NCI-H2196 (cell line): ENCODE results near the gene SYNGR1.
"Not testable (repeated sequence)": the region's sequence is repeated elsewhere in the genome, so short reads cannot be mapped to it uniquely, and the experiment has no call there.

Source experiments
- DNase-seq: peaks from one replicate; lab custom pipeline; 2025; ENCODE audit not compliant: unreplicated experiment; lab: John Stamatoyannopoulos, UW

The SYNGR1 gene

DNA sequence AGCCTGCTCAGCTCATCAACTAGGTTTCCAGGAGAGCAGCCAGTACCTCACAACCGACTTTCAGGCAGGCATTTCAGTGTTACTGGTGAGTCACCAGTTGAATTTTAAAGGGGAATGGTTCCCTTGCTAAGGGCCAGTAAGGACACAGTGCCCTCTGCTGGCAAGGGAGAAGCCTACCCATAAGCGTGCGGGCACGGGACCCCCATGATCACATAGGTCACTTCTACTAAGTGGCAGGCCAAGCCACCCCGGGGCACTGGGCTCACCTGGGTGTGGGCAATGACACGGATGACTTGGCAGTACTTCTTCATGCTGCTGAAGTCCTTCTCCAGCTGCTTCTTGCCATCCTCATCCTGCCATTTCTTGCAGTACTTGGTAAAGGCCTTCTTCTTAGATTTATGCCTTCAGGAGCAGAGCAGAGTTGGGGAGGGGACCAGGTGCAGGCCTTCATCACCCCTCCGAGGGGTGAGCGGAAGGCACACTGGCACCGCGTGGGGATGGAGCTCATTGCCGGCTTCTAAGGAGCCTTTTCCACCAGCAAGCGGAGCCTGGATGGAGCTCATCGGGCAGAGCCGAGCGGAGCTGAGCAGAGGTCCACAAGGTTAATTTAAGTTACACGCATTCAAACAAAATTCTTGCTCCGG lies 33.2 kb upstream of the SYNGR1 start:
- DNase-seq, result peak; percentile 63

DNA sequence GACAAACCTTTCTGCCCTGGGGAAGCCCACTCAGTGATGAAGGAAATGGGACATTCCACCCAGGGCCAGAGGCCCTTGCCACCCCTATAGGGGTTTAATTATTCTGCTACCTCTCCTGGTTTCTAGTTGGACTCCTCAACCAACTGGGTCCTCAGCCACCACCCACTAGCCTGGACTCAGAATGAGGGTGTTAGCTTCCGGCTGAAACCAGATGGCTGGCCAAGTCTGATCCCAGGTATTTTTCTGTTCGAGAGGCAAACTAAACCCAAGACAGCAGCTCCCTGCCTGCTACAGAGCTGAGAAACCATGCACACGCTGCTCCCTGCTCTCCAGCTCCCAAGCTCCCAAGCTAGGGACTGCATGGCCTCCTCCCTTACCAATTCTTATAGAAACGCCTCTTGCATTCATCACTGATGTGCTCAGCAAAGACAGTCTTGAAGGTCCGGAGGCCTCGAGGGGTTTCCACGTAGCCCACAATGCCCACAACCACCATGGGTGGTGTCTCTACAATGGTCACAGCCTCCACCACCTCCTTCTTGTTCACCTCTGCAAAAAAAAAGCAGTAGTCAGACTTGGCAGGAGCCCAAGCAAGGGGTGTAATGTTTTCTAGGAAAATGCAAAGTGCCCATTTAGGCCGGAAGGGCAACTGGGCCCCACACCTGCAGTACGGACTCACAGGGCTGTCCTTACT lies 32.6 kb upstream of the SYNGR1 start:
- DNase-seq, result no peak

GRCh38 chr22:39317775-39318506 lies 31.9 kb upstream of the SYNGR1 start:
- DNase-seq, result peak; percentile 9

GRCh38 chr22:39318507-39319283 lies 31.1 kb upstream of the SYNGR1 start:
- no peak for DNase-seq

- DNase-seq, result peak; percentile 85
Observed at GRCh38 chr22:39319284-39320022, 30.3 kb upstream of the SYNGR1 start, which contains the start of gene RPL3. RPL3 (minus strand) TSS chr22:39319623; CDS start chr22:39319597, 26 bp downstream.

GRCh38 chr22:39320616-39321029 lies 29.2 kb upstream of the SYNGR1 start:
- not testable (repeated sequence) for DNase-seq

GRCh38 chr22:39325392-39325932 lies 24.3 kb upstream of the SYNGR1 start:
- DNase-seq, result no peak

DNA sequence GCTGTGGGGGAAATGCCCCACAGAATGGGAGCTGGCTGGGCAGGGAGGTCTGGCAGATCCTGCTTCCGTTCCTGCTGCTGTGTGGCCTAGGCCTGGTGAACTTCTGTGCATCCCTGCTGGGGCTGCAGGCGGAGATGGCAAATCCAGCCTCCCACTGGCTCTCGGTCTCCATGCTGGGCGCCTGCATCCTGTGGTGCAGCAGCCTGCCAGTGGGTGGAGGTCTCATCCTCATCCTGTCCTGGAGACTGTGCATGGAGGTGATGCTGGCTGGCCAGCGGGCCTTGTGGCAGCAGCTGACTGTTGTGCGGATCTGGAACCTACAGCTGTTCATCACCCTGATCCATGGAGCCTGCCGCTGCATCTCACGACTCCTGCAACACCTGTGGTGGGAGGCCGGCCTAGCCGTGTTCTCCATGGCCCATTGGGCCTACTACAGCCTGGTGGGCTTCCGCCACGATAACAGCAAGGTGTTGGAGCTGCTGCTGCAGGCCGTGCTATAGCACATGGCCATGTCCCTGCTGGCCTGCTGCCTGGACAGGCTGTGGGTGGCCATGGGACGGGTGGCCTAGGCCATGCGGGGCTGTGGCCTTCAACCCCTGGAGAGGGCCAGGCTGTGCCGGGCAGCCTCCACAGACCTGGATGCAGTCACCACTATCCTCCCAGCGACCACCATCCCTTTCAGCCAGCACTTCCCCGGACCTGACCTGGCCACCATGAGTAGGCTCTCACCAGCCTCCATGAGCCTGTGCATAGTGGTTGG lies 21.6 kb upstream of the SYNGR1 start:
- DNase-seq, result no peak

DNA sequence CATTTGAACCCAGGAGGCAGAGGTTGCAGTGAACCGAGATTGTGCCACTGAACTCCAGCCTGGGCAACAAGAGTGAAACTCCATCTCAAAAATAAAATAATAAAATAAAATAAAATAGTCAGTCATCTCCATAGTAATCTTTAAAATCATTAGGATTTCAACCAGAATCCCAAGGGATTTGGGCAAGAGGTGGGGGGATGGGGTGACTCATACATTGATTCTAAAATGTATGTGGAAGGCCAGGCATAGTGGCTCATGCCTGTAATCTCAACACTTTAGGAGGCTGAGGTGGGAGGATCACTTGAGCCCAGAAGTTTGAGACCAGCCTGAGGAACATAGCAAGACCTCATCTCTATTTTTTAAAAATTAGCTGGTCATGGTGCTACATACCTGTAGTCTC lies 19.2 kb upstream of the SYNGR1 start:
- not testable (repeated sequence) for DNase-seq

GRCh38 chr22:39332441-39333064 lies 17.2 kb upstream of the SYNGR1 start:
- no peak for DNase-seq

DNA sequence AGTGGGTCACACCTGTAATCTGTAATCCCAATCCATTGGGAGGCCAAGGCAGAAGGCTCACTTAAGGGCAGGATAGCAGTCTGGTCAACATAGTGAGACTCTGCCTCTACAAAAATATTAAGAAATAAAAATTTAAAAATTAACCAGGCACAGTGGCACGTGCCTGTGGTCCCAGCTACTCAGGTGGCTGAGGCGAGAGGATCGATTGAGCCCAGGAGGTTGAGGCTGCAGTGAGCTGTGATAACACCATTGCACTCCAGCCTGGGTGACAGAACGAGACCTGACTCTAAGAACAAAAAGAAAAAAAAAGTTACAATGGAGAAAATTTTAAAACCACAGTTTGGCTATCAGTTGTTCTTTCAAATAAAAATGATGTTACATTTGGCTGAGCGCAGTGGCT lies 13.4 kb upstream of the SYNGR1 start:
- DNase-seq, result no peak

DNA sequence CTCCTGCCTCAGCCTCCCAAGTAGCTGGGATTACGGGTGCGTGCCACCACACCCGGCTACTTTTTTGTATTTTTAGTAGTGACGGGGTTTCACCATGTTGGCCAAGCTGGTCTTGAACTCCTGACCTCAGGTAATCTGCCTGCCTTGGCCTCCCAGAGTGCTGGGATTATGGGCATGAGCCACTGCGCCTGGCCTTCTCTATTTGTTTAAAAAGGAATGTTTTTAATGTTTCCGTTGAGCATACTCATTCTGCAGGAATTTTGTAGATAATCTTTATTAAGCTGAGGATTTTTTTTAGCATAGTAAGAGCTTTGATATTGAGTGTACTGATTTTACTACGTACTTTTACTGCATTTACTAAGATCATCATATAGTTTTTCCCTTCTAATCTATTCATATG lies 10.0 kb upstream of the SYNGR1 start:
- not testable (repeated sequence) for DNase-seq

GRCh38 chr22:39341179-39341578 lies 8.6 kb upstream of the SYNGR1 start:
- no peak for DNase-seq

DNA sequence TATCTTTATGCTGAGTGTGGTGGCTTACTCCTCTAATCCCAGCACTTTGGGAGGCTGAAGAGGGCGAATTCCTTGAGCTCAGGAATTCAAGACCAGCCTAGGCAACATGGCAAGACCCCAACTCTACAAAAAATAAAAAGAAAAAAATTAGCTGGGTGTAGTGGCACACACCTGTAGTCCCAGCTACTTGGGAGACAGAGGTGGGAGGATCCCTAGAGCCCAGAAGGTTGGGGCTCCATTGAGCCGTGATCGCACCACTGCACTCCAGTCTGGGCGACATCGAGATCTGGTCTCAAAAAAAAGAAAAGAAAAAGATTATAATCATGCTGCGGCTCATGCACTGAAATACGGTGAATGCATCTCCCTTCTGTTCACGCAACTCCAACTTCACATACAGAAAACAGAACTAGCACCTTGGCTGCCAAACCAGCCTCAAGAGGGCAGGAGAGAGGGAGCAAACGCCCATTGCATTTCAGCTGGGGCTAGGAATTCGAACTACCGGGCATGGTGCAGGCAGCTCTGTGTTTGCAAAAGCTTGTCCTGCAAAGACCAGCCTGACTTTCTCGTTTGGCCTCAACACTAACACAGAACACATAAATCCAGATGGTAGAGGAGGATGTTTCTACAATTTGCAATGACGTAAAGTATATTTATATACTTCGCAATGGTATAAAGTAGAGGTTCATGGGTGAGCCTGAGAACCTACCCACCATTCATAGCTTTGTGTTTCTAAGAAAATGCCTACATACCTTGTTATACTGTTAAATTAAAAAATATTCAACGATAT lies 6.3 kb upstream of the SYNGR1 start:
- peak; percentile 23 for DNase-seq

- no peak for DNase-seq
Observed at GRCh38 chr22:39344046-39344390, 5.8 kb upstream of the SYNGR1 start.

GRCh38 chr22:39345231-39345630 lies 4.6 kb upstream of the SYNGR1 start:
- DNase-seq, result no peak

DNA sequence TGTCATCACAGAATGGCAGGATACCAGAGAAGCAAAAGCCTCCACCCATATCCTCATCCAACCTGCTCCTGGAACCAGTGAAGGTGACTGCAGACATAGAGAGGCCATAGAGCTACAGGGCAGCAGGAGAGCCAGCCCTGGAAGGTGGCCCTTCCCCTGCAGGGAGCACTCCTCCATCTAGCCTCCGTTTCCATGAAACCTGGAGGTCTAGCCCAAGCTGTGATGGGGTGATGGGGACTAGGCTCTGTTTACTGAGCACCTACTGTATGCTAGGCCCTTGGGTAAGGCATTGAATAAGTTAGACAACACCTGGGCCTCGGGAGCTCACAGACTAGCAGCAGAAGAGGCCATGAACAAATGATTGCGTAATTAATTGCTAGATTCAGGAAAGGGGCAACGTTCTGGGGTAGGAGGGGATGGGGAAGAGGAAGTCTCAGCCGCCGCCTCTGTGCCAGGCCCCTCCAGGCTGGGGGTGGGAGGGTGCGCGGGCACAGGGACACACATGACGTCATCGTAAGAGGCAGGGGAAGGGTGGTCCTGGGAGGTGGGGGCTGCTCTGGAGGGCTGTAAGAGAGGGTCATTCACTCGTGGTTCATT lies 784 bp upstream of the SYNGR1 start:
- no peak for DNase-seq

- peak; percentile 27 for DNase-seq
Observed at GRCh38 chr22:39349506-39349966, 255 bp upstream of the SYNGR1 start.
